GM21786 (cell line): ENCODE measurements around the gene HLCS.

Experiments used
- ATAC-seq: cut with Tn5 transposase; IDR thresholded peaks from one replicate; pipeline ENCODE4 v1.9.1; 2021; ENCODE audit not compliant: unreplicated experiment

HLCS gene

DNA sequence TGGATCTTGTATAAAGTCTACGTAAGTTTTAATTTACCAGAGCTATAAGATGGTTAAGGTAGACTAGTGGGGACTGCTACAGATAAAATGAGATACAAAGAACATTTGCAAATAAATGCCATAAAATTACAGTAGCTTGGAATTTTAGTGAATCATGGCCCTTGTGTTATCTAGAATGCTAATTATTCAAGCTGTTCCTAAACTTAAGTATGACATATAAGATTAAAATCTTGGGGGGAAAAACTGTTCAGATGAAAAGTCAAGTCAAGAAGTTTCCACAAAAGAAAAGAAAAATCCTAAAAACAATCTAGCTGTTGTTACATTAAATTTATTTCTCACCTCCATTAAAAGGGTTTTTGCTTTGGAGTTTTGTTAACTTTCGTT lies 215.9 kb downstream of the HLCS start:
- ATAC-seq, result no peak

DNA sequence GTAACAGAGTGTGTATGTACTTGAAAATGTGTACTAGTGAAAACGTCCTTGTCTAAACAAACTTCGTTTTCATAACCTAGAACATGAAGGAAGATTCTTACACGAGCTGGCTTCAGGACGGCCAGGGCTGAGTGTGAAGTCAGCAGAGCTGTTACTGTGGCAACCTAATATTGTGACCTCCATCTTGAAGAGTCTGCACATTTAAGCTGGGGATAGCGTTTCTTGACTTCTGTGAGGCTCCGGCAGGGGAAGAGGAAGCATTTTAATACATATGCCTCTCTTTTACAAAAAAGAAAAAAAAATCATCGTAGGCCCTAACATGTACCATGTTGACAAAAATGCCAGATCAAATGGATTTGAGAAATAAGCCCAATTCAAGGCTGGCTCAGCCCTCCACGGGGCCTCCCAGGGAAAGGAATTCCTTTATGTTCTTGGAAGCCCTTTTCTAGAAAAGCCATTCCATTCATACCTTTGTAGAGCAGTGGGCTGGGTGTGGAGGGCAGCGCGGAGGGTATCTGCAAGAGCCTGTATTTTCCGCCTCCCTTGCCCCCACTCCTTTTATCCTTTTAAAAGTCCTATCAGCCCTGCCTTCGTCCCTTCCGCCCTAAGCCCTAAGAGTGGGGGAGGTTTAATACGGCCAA lies 216.4 kb downstream of the HLCS start:
- ATAC-seq, result no peak

- no peak for ATAC-seq
Observed at GRCh38 chr21:36747815-36748383, 218.6 kb downstream of the HLCS start.

GRCh38 chr21:36747041-36747814 lies 219.2 kb downstream of the HLCS start:
- ATAC-seq, result no peak

DNA sequence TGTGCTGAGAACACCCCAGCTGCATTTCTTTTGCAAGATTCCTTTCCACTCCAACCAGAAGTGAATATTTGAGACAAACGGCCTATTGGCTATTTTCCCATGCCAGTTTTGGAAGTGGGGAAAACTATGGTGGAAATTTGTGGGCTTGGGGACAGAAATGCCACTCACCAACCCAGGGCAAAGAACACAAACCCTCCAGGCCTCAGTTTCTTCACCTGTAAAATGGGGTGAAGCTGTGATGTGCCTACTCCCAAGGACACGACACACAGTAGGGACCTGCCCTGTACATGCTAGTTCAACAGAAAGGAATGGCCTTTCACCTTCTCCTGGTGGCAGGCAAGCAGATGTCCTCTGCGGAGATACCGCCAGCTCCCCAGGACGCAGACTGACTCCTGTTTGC lies 221.0 kb downstream of the HLCS start:
- ATAC-seq, result no peak

DNA sequence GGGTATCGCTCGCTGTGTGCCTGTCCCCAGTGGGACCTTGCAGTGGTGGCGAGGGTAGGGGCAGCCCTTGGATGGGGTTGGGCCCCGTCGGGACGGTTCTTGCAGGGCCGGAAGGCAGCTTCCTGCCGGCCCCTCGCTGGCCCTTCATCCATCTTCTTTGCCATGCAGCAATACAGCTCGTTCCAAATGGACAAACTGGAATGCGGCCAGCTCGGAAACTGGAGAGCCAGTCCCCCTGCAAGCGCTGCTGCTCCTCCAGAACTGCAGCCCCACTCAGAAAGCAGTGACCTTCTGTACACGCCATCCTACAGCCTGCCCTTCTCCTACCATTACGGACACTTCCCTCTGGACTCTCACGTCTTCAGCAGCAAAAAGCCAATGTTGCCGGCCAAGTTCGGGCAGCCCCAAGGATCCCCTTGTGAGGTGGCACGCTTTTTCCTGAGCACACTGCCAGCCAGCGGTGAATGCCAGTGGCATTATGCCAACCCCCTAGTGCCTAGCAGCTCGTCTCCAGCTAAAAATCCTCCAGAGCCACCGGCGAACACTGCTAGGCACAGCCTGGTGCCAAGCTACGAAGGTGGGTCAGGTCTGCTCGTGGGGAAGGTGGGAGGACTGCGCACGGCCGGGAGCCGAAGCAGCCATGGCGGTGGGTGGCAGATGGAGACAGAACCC lies 221.8 kb downstream of the HLCS start:
- no peak for ATAC-seq

- ATAC-seq, result no peak
Observed at GRCh38 chr21:36744190-36744559, 222.3 kb downstream of the HLCS start.

DNA sequence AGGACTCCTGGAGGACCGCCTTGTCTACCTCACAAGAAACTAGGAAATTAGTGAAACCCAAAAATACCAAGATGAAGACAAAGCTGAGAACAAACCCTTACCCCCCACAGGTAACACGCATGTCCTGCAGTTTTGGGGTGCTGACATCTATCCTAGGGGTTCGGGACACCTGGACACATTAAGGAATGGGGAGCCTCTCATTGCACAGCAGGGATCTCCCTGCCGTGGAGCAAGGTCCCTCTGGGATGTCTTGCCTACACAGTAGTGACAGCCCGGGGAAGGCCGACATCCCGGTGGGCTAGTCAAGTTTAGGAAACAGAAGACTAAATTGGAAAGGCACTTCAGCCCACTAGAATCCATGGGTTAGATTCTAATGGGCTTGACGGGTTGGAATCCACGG lies 223.0 kb downstream of the HLCS start:
- ATAC-seq, result no peak

DNA sequence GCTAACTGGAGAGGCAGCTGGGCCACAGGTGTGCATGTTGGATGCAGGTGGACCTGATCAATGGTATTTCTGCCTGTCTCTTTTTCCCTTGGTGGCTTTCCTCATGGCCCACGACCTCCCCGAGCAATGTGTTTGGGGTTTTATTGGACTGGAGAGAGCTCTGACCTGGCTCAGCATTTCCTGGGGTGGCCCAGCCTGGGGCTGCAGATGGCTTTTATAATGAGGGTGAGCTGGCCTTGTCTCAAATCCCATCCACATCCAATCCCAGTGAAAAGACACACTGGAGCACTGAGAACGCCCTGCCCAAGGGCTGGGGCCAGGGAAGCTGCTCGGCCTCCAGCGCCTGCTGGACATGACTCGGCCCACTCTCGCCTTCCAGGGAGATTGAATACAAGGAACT lies 223.5 kb downstream of the HLCS start:
- no peak for ATAC-seq

DNA sequence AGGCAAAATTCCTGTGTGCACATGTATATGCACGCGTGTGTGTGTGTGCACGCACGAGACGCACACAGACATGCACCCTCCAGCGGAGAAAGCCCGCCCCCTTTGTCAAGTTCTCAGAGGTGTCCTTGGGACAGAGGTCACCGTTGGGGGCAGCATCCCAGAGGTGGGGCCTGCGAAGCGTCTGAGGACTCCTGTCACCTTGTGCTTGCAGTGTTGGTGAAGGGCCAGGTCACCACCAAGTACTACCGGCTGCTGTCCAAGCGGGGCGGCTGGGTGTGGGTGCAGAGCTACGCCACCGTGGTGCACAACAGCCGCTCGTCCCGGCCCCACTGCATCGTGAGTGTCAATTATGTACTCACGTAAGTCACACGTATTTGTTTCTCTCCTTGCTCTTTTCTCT lies 225.0 kb downstream of the HLCS start:
- no peak for ATAC-seq

DNA sequence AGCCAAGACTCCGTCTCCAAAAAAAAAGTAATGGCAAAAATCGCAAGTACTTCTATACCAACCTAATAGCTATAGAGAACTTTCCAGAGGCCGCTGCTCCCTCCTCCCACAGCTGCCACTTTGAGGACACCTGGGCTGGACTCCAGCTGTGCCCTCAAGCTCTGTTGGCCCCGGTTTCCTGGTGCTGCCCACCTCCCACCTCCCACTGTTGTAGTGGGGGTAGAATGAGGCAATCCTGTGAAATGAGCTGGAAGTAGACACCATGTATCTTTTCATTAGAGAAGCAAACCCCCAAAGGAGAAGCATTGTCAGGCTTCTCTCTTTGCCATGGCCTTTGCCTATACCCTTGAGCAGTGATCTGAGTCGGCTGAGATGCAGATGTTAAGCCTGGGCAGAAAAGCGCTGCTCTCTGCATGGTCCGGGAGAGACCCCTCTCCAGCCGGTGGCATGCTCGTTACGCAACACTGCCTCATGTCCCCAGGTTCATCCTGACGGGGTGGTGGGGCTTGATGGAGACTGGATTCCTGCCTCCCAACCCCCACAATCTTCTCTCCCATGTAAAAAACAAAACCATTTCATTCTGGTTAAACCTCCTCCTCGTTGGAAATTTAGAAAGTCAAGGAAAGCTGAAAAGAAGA lies 227.9 kb downstream of the HLCS start:
- no peak for ATAC-seq

DNA sequence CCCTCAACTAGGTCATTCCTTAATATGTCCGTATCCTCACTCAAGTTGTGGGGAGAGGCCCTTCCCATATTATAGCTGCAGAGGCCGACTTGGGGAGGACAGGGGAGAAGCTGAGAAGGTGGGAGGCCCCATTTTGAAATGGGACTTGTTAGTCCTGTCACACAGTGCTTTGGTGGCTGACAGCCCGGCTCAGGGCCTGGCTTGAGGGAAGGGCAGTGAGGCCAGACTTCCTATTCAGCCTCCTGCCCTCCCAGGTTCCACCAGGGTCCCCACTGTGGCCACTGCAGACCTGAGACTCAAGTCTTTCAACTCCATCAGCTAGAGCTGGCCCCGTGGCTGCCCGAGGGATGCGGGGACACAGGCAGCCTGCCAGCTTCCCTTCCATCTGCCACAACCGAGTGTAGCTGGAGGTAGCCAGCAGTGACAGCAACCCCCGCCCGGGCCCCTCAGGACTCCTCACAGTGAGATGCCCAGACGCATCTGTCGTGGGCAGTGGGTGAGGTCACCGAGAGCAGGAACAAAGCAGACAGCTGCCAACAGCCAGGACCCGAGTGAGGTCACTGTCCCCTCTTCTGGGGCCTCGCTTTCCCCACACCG lies 230.6 kb downstream of the HLCS start:
- ATAC-seq, result no peak

GRCh38 chr21:36735201-36735515 lies 231.3 kb downstream of the HLCS start:
- ATAC-seq, result no peak

GRCh38 chr21:36734367-36735200 lies 231.9 kb downstream of the HLCS start:
- no peak for ATAC-seq

DNA sequence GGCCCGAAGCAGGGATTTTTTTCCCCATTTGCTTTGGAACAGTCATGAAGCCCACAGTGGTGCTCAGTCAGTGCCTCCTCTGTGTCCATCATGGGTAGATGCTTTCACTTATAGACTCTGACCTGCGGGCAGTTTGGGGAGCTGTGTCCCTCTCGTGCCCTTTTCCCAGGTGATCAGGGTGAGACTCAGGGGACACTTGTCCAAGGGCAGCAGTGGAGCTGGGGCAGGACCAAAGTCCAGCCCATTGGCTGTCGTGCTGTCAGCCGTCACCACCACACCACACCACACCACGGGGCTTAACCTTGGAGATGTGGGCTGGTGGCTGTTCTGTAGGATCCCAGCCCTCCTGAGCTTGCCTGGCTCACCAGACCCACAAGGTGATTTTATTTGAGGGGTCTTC lies 232.6 kb downstream of the HLCS start:
- ATAC-seq, result no peak

DNA sequence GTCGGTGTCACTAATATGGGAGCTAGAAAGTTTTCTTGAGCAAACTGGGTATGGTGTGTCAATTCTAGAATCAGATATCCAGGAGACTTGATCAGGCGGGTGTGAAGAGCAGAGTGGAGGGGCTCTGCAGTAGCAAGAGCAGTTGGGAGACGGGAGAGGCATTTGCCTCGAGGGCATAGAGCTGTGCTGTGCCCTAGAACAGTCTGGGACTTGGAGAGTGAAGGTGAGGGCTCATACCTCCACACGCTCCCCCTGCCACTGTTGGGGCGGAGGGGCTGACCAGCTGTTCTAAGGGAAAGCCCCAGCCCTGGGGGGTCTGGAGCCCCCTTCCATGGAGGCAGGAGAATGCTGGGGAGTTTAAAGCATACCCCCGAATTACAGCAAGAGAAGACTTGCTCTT lies 233.7 kb downstream of the HLCS start:
- no peak for ATAC-seq

- ATAC-seq, result no peak
Observed at GRCh38 chr21:36732217-36732616, 234.3 kb downstream of the HLCS start.

- no peak for ATAC-seq
Observed at GRCh38 chr21:36730291-36731281, 235.9 kb downstream of the HLCS start.

- no peak for ATAC-seq
Observed at GRCh38 chr21:36729310-36729970, 237.0 kb downstream of the HLCS start.
